ENCODE measurements around the gene HVCN1.

Gene HVCN1

DNA sequence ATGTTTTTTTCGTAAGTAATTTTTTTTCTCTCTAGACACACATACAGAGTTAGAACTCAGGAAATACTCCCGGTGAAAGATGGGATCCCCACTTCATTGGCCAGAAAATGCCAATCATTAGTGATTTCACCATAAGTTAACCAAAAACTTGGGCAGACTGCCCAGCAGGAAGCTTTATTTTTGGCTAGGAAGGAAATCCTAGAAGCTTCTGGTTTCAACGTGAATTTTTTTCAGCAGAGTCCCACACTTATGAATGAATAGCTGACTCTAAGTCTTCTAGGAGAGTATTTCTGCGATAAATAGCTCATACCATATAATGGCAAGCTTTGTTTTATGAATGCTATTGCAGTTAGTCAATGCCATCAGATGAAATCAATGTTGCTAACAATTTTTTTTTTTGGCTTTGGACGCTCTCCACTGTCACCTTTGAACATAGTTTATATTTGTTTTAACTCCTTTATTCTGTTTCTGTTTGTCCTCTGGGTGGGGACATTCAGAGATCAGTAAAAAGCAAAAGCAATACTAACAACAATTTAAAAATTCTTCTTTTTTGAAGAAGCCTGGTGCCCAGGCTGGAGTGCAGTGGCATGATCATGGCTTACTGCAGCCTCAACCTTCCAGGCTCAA lies 44.3 kb upstream of the HVCN1 start:
- Histone ChIP-seq H2BK5ac (ENCODE audit: low read depth, low read length, poor library complexity) (no peak overlapping the region), H3K14ac (ENCODE audit: low read length) (no peak overlapping the region), H4K12ac (ENCODE audit: low read depth, low read length) (no peak overlapping the region), H3K79me1 (ENCODE audit: low read length) (no peaks in the 10 kb centered on the region), H3K4me3 (ENCODE audit: low read depth, low read length) (no peak overlapping the region), H3K79me2 (ENCODE audit: control insufficient read depth, insufficient read depth, low read length, poor library complexity) (peaks cover 9% of the 10 kb centered on the region), H4K91ac (ENCODE audit: low read depth, low read length) (no peak overlapping the region), H3K18ac (ENCODE audit: low read length) (no peak overlapping the region), H3K9me3 (ENCODE audit: insufficient read depth, low read depth, low read length) (no peaks in the 10 kb centered on the region), H2AK5ac (ENCODE audit: low read length) (no peak overlapping the region), H2BK120ac (ENCODE audit: insufficient read depth, low read length, poor library complexity) (no peak overlapping the region), H3K27ac (ENCODE audit: low read depth, low read length) (no peak overlapping the region), H4K8ac (ENCODE audit: low read depth, low read length) (no peak overlapping the region), H3K27me3 (ENCODE audit: insufficient read depth, low read length) (no peaks in the 10 kb centered on the region), H2BK12ac (ENCODE audit: low read length) (no peak overlapping the region), H3K23ac (ENCODE audit: low read length) (no peak overlapping the region), H3K9ac (ENCODE audit: low read length) (no peak overlapping the region), H2AFZ (ENCODE audit: insufficient read depth, low read length, poor library complexity) (no peak overlapping the region), H3K4me1 (ENCODE audit: control insufficient read depth in 1 of 2, insufficient read depth in 2 of 2, low read length in 2 of 2) (peaks cover 0 to 2% of the 10 kb centered on the region in 2 experiments), H3K36me3 (ENCODE audit: control insufficient read depth in 1 of 2, insufficient read depth in 2 of 2, low read length in 2 of 2) (peaks cover 21 to 33% of the 10 kb centered on the region in 2 experiments), H3K4ac (ENCODE audit: low read depth, low read length) (peak overlapping the region; percentile 84), H3K4me2 (ENCODE audit: low read length) (no peak overlapping the region)
- no CpG with 5 or more reads among the region's 5 CpGs for WGBS (ENCODE audit: extremely low coverage, insufficient coverage, insufficient read length)
- DNase-seq, result no peak

- Histone ChIP-seq H2AFZ (ENCODE audit: insufficient read depth, low read length, poor library complexity) (no peak overlapping the region), H2AK5ac (ENCODE audit: low read length) (no peak overlapping the region), H3K27me3 (ENCODE audit: insufficient read depth, low read length) (no peaks in the 10 kb centered on the region), H3K9ac (ENCODE audit: low read length) (no peak overlapping the region), H2BK120ac (ENCODE audit: insufficient read depth, low read length, poor library complexity) (no peak overlapping the region), H4K8ac (ENCODE audit: low read depth, low read length) (no peak overlapping the region), H3K4ac (ENCODE audit: low read depth, low read length) (no peak overlapping the region), H3K4me3 (ENCODE audit: low read depth, low read length) (no peak overlapping the region), H3K4me2 (ENCODE audit: low read length) (no peak overlapping the region), H3K79me2 (ENCODE audit: control insufficient read depth, insufficient read depth, low read length, poor library complexity) (peaks cover 9% of the 10 kb centered on the region), H3K36me3 (ENCODE audit: control insufficient read depth in 1 of 2, insufficient read depth in 2 of 2, low read length in 2 of 2) (peaks cover 21 to 37% of the 10 kb centered on the region in 2 experiments), H4K91ac (ENCODE audit: low read depth, low read length) (no peak overlapping the region), H3K79me1 (ENCODE audit: low read length) (no peaks in the 10 kb centered on the region), H3K14ac (ENCODE audit: low read length) (no peak overlapping the region), H3K4me1 (ENCODE audit: control insufficient read depth in 1 of 2, insufficient read depth in 2 of 2, low read length in 2 of 2) (peaks cover 0 to 2% of the 10 kb centered on the region in 2 experiments), H4K12ac (ENCODE audit: low read depth, low read length) (no peak overlapping the region), H3K9me3 (ENCODE audit: insufficient read depth, low read depth, low read length) (no peaks in the 10 kb centered on the region), H2BK5ac (ENCODE audit: low read depth, low read length, poor library complexity) (no peak overlapping the region), H3K18ac (ENCODE audit: low read length) (no peak overlapping the region), H3K23ac (ENCODE audit: low read length) (no peak overlapping the region), H3K27ac (ENCODE audit: low read depth, low read length) (no peak overlapping the region), H2BK12ac (ENCODE audit: low read length) (no peak overlapping the region)
- DNase-seq, result no peak
- no CpG with 5 or more reads among the region's 3 CpGs for WGBS (ENCODE audit: extremely low coverage, insufficient coverage, insufficient read length)
Measured at GRCh38 chr12:110732572-110732971, 43.7 kb upstream of the HVCN1 start.

DNA sequence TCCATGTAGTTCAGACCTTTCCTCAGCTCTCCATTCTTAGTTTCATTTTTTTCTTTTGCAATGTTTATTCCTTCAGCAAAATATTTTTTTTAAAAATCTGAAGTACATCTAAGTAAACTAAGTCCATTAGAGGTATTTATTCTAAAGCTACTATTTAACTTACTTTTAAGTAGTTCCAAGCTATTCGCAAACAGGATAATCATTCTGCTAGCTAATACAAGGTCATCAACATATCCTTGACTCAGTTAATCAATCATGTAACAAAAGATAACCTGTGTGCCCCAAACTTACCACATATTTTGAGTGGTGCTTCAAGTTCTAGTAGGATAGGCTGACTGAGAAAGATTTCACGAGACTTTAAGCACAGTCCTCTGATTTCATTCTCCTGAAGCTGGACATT lies 42.6 kb upstream of the HVCN1 start:
- H3K23ac ChIP-seq (ENCODE audit: low read length), result no peak overlapping the region
- H2AFZ ChIP-seq (ENCODE audit: insufficient read depth, low read length, poor library complexity), result no peak overlapping the region
- H3K9ac ChIP-seq (ENCODE audit: low read length), result no peak overlapping the region
- H3K79me1 ChIP-seq (ENCODE audit: low read length), result no peaks in the 10 kb centered on the region
- no peak overlapping the region for H2AK5ac ChIP-seq (ENCODE audit: low read length)
- no peak overlapping the region for H3K14ac ChIP-seq (ENCODE audit: low read length)
- no peak overlapping the region for H2BK12ac ChIP-seq (ENCODE audit: low read length)
- H4K12ac ChIP-seq (ENCODE audit: low read depth, low read length), result no peak overlapping the region
- H3K9me3 ChIP-seq (ENCODE audit: insufficient read depth, low read depth, low read length), result no peaks in the 10 kb centered on the region
- H4K8ac ChIP-seq (ENCODE audit: low read depth, low read length), result no peak overlapping the region
- H3K4me3 ChIP-seq (ENCODE audit: low read depth, low read length), result no peak overlapping the region
- WGBS (ENCODE audit: extremely low coverage, insufficient coverage, insufficient read length), result no CpG with 5 or more reads among the region's 2 CpGs
- no peak overlapping the region for H3K27ac ChIP-seq (ENCODE audit: low read depth, low read length)
- no peak overlapping the region for H2BK5ac ChIP-seq (ENCODE audit: low read depth, low read length, poor library complexity)
- H4K91ac ChIP-seq (ENCODE audit: low read depth, low read length), result no peak overlapping the region
- H3K79me2 ChIP-seq (ENCODE audit: control insufficient read depth, insufficient read depth, low read length, poor library complexity), result peaks cover 7% of the 10 kb centered on the region
- H3K4me2 ChIP-seq (ENCODE audit: low read length), result no peak overlapping the region
- H3K27me3 ChIP-seq (ENCODE audit: insufficient read depth, low read length), result no peaks in the 10 kb centered on the region
- H2BK120ac ChIP-seq (ENCODE audit: insufficient read depth, low read length, poor library complexity), result no peak overlapping the region
- no peak for DNase-seq
- no peak overlapping the region for H3K4ac ChIP-seq (ENCODE audit: low read depth, low read length)
- H3K36me3 ChIP-seq (ENCODE audit: control insufficient read depth in 1 of 2, insufficient read depth in 2 of 2, low read length in 2 of 2), result peaks cover 21 to 44% of the 10 kb centered on the region in 2 experiments
- H3K18ac ChIP-seq (ENCODE audit: low read length), result no peak overlapping the region
- H3K4me1 ChIP-seq (ENCODE audit: control insufficient read depth in 1 of 2, insufficient read depth in 2 of 2, low read length in 2 of 2), result peaks cover 0 to 2% of the 10 kb centered on the region in 2 experiments

GRCh38 chr12:110728628-110729027 lies 39.7 kb upstream of the HVCN1 start:
- H3K14ac ChIP-seq (ENCODE audit: low read length), result no peak overlapping the region
- H3K27ac ChIP-seq (ENCODE audit: low read depth, low read length), result no peak overlapping the region
- no peak overlapping the region for H3K18ac ChIP-seq (ENCODE audit: low read length)
- H2BK120ac ChIP-seq (ENCODE audit: insufficient read depth, low read length, poor library complexity), result no peak overlapping the region
- H2AK5ac ChIP-seq (ENCODE audit: low read length), result no peak overlapping the region
- H3K9ac ChIP-seq (ENCODE audit: low read length), result no peak overlapping the region
- no peak overlapping the region for H3K4me2 ChIP-seq (ENCODE audit: low read length)
- H3K23ac ChIP-seq (ENCODE audit: low read length), result no peak overlapping the region
- H3K4me3 ChIP-seq (ENCODE audit: low read depth, low read length), result no peak overlapping the region
- H3K36me3 ChIP-seq (ENCODE audit: control insufficient read depth in 1 of 2, insufficient read depth in 2 of 2, low read length in 2 of 2), result peaks cover 26 to 51% of the 10 kb centered on the region in 2 experiments
- no peak overlapping the region for H4K12ac ChIP-seq (ENCODE audit: low read depth, low read length)
- no peak overlapping the region for H4K91ac ChIP-seq (ENCODE audit: low read depth, low read length)
- H4K8ac ChIP-seq (ENCODE audit: low read depth, low read length), result no peak overlapping the region
- peaks cover 0 to 2% of the 10 kb centered on the region in 2 experiments for H3K4me1 ChIP-seq (ENCODE audit: control insufficient read depth in 1 of 2, insufficient read depth in 2 of 2, low read length in 2 of 2)
- no peaks in the 10 kb centered on the region for H3K9me3 ChIP-seq (ENCODE audit: insufficient read depth, low read depth, low read length)
- H2BK5ac ChIP-seq (ENCODE audit: low read depth, low read length, poor library complexity), result no peak overlapping the region
- no peaks in the 10 kb centered on the region for H3K27me3 ChIP-seq (ENCODE audit: insufficient read depth, low read length)
- no peaks in the 10 kb centered on the region for H3K79me1 ChIP-seq (ENCODE audit: low read length)
- no CpG with 5 or more reads among the region's 1 CpG for WGBS (ENCODE audit: extremely low coverage, insufficient coverage, insufficient read length)
- H2BK12ac ChIP-seq (ENCODE audit: low read length), result no peak overlapping the region
- DNase-seq, result no peak
- H2AFZ ChIP-seq (ENCODE audit: insufficient read depth, low read length, poor library complexity), result no peak overlapping the region
- H3K4ac ChIP-seq (ENCODE audit: low read depth, low read length), result peak overlapping the region; percentile 14
- peaks cover 2% of the 10 kb centered on the region for H3K79me2 ChIP-seq (ENCODE audit: control insufficient read depth, insufficient read depth, low read length, poor library complexity)
